PC-9 (cell line): Measurements from ENCODE around the gene PRKAR1A.

ENCODE experiments used
- CTCF ChIP-seq: fragments of 200-600 bp; sonication (generic); conservative IDR thresholded peaks from 2 replicates; pipeline ENCODE4 v1.6.1; 2017; ENCODE audit warnings: mixed run types, antibody characterized with exemption, mild to moderate bottlenecking, moderate library complexity
- EZH2 ChIP-seq: fragments of 200-600 bp; sonication (generic); IDR thresholded peaks from 2 replicates; pipeline ENCODE4 v1.8.0; 2017; ENCODE audit warnings: antibody characterized with exemption, low read depth

- TF ChIP-seq CTCF (no peak), EZH2 (no peak)
These were observed 83.3 kb downstream of the PRKAR1A start for GRCh38 chr17:68595496-68595895.
